HepG2 (cell line): Measurements from ENCODE around the gene TCERG1L. TPM values are rescaled to one million over a fixed set of nuclear protein-coding genes. Genes with fewer than 3 reads are reported as not detected.

Experiments used
- ATAC-seq: fragments of 200-7000 bp; cut with Tn5 transposase; 3 replicates; pipeline ENCODE4 v1.9.1; 2020; ENCODE audit warnings: mild to moderate bottlenecking, moderate library complexity
- BruUV-seq: library from RNA; stranded (reverse); fragments of 400-500 nt; replicated peaks from 2 replicates; lab custom pipeline; 2021; lab: Mats Ljungman, UMichigan
- CTCF ChIA-PET: fragments of 300-600 bp; formaldehyde crosslinking; extraction: SDS; loops from one replicate; lab custom pipeline; 2021; ENCODE audit warnings: low total read pairs, inconsistent platforms, low intra/inter-chr PET ratio; lab: Yijun Ruan, JAX
- POLR2A ChIA-PET: fragments of 350-600 bp; sonication (Branson Sonifier 250); formaldehyde crosslinking; loops from one replicate; lab custom pipeline; 2020; ENCODE audit warnings: antibody characterized with exemption, inconsistent platforms; lab: Yijun Ruan, JAX
- DNase-seq: peaks from one replicate; pipeline ENCODE4 v3.0.0-alpha.2; 2015; ENCODE audit warnings: low spot score
- FAIRE-seq: peaks from 3 replicates; lab custom pipeline; 2011; peaks lifted over from hg19 to GRCh38; lab: Jason Lieb, UNC
- H2AFZ ChIP-seq: one replicate; pipeline ENCODE4 v1.6.1; 2011; ENCODE audit warnings: low read length, inconsistent platforms
- H3K27ac ChIP-seq: fragments of 300-600 bp; 3 replicates; pipeline ENCODE4 v1.8.0; 2011; ENCODE audit warnings: mixed run types, mild to moderate bottlenecking, mixed read lengths, low read length, inconsistent platforms; ENCODE audit not compliant: insufficient read depth; ENCODE audit errors: extremely low read length
- H3K27me3 ChIP-seq, 2 experiments: fragments of 200-600 bp in 1 of 2; 2 replicates in 1 of 2; 3 replicates in 1 of 2; pipeline versions ENCODE4 v1.6.0 to v1.8.0; 2011; ENCODE audit warnings: low read length in 2 of 2, mild to moderate bottlenecking in 2 of 2, moderate library complexity in 2 of 2, inconsistent platforms in 1 of 2; ENCODE audit not compliant: insufficient read depth in 2 of 2, control insufficient read depth in 1 of 2
- H3K36me3 ChIP-seq, 2 experiments: fragments of 200-600 bp in 1 of 2; replicated peaks in 1 of 2; 2 replicates in 1 of 2; 3 replicates in 1 of 2; pipeline versions ENCODE4 v1.5.1 to v1.8.0; 2011; ENCODE audit warnings: low read length in 2 of 2, inconsistent platforms in 1 of 2; ENCODE audit not compliant: insufficient read depth in 2 of 2, control insufficient read depth in 1 of 2
- H3K4me1 ChIP-seq: 2 replicates; pipeline ENCODE4 v1.5.1; 2012; ENCODE audit warnings: low read length, inconsistent platforms; ENCODE audit not compliant: insufficient read depth
- H3K4me2 ChIP-seq: 2 replicates; pipeline ENCODE4 v1.6.0; 2011; ENCODE audit warnings: low read depth, low read length, inconsistent platforms
- H3K4me3 ChIP-seq, 3 experiments: fragments of 200-600 bp in 1 of 3; sonication (generic), shearing (Covaris generic) in 1 of 3; replicated peaks in 1 of 3; 2 replicates each; pipeline ENCODE4 v1.5.1; 2011 to 2016; ENCODE audit warnings: low read length in 3 of 3, inconsistent platforms in 2 of 3, low read depth in 2 of 3, mild to moderate bottlenecking in 2 of 3, control low read depth in 1 of 3, mixed read lengths in 1 of 3; ENCODE audit not compliant: insufficient read depth in 1 of 3
- H3K79me2 ChIP-seq: one replicate; pipeline ENCODE4 v1.6.1; 2011; ENCODE audit warnings: low read length, inconsistent platforms; ENCODE audit not compliant: insufficient read depth
- H3K9ac ChIP-seq: 2 replicates; pipeline ENCODE4 v1.6.0; 2011; ENCODE audit warnings: mild to moderate bottlenecking, low read depth, low read length, inconsistent platforms; ENCODE audit not compliant: insufficient read depth
- H3K9me3 ChIP-seq: 2 replicates; pipeline ENCODE4 v1.5.1; 2012; ENCODE audit warnings: mild to moderate bottlenecking, low read length
- H4K20me1 ChIP-seq: 2 replicates; pipeline ENCODE4 v1.6.0; 2011; ENCODE audit warnings: inconsistent platforms, mild to moderate bottlenecking, low read length, moderate library complexity; ENCODE audit not compliant: insufficient read depth
- CEBPB ChIP-seq: IDR thresholded peaks from 2 replicates; pipeline ENCODE4 v1.6.1; 2011; ENCODE audit warnings: low read depth, low read length, improper control_type of control experiment, borderline replicate concordance
- GABPA ChIP-seq, 2 experiments: IDR thresholded peaks; 2 replicates each; pipeline ENCODE4 v1.6.1; 2011 to 2016; ENCODE audit warnings: low read depth in 2 of 2, low read length in 1 of 2, missing biosample characterization in 1 of 2, missing genetic modification characterization in 1 of 2
- HNF1A ChIP-seq, 2 experiments: sonication (generic) in 1 of 2; formaldehyde crosslinking in 1 of 2; IDR thresholded peaks; 2 replicates each; pipeline versions ENCODE4 v1.4.0 to v1.6.1; 2016 to 2020; ENCODE audit warnings: borderline replicate concordance in 1 of 2, low read depth in 1 of 2, mild to moderate bottlenecking in 1 of 2, missing genetic modification reagents in 1 of 2
- PCBP1 ChIP-seq: fragments of 200-400 bp; formaldehyde crosslinking; IDR thresholded peaks from 2 replicates; pipeline ENCODE4 v1.6.1; 2017; ENCODE audit warnings: mild to moderate bottlenecking, low read depth, low read length, borderline replicate concordance
- TEAD3 ChIP-seq: optimal IDR thresholded peaks from 2 replicates; pipeline ENCODE3; 2016; ENCODE audit warnings: borderline replicate concordance
- ZNF496 ChIP-seq: sonication (generic); formaldehyde crosslinking; IDR thresholded peaks from 2 replicates; pipeline ENCODE4 v1.8.1; 2023; ENCODE audit warnings: mild to moderate bottlenecking, moderate library complexity, missing genetic modification reagents; ENCODE audit not compliant: insufficient replicate concordance
- WGBS: methylation state at CpG from one replicate; pipeline ENCODE4 v1.1.6; 2017; ENCODE audit warnings: low lambda C conversion rate; 5-methylcytosine and 5-hydroxymethylcytosine counted together
- in situ Hi-C: cut with HindIII; loops from 2 replicates; pipeline ENCODE4 v1.10.0; 2017; ENCODE audit warnings: low pct_unique_long_range_greater_than_20kb; ENCODE audit not compliant: extremely low pct_ligation_motif_present
- intact Hi-C: fragments of 100-400 bp; cut with micrococcal nuclease; formaldehyde crosslinking; loops from one replicate; pipeline ENCODE4 v1.10.0; 2022; ENCODE audit not compliant: unreplicated experiment
- polyA plus RNA-seq, 8 experiments: library from polyadenylated mRNA; depleted of rRNA in 3 of 8; stranded (reverse) in 7 of 8; unstranded in 1 of 8; fragments of >200 nt; fragmentation: Illumina TruSeq in 4 of 8; extraction: Trizol in 4 of 8; gene quantifications; 2 replicates each; pipeline versions ENCODE4 v1.2.1 to v1.2.3, GENCODE V29; 2011 to 2016; ENCODE audit warnings: low read depth in 4 of 8, missing spikeins in 1 of 8, mixed read lengths in 1 of 8; ENCODE audit not compliant: insufficient read depth in 1 of 8
- total RNA-seq, 5 experiments: library from RNA; depleted of rRNA; stranded (reverse); fragments of >200 nt; fragmentation: Illumina TruSeq; extraction: Trizol; gene quantifications; 2 replicates each; pipeline ENCODE4 v1.2.3, GENCODE V29; 2016; ENCODE audit warnings: low read depth in 1 of 5

TCERG1L gene
- total and polyA plus RNA-seq, 2 of the 13 experiments (the other 11 are each of a cell fraction or from before 2014, with no cell fraction given), result not detected

DNA sequence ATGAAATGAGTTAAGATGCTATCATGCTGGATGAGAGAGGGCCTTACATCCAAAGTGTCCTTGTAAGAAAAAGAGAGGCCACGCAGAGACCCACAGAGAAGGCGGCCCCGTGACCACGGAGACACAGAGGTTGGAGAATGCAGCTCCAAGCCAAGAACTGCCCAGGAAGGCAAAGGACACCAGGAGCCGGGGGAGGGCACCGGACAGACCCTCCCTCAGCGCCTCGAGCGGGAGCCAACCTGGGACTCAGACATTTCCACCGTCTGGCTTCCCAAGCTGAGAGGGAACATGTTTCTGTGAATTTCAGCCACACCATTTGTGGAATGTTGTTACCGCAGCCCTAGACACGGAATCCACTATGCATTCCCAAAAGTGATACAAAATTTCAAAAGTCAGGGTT is 22.9 kb downstream of the TCERG1L start (continued):
- TF ChIP-seq ZNF496 (CRISPR knock-in tag) (no peak), PCBP1 (no peak), HNF1A (IDR thresholded peaks at IDR 0.05; ENCODE audit: low read depth) (no peak), HNF1A (CRISPR knock-in tag; IDR thresholded peaks at IDR 0.05; ENCODE audit: borderline replicate concordance) (no peak), TEAD3 (no peak)

GRCh38 chr10:131282961-131283360 is 28.6 kb downstream of the TCERG1L start:
- Histone ChIP-seq H3K27me3 (peaks cover 0 to 16% of the 10 kb centered on the region in 2 experiments; a peak in 2 of 5 replicates), H4K20me1 (no peaks in the 10 kb centered on the region), H2AFZ (no peak overlapping the region), H3K4me1 (no peaks in the 10 kb centered on the region), H3K4me3 (no peak overlapping the region), H3K9ac (no peak overlapping the region), H3K36me3 (no peaks in the 10 kb centered on the region), H3K4me2 (no peak overlapping the region), H3K27ac (no peak overlapping the region), H3K79me2 (no peaks in the 10 kb centered on the region), H3K9me3 (no peaks in the 10 kb centered on the region)
- POLR2A ChIA-PET, result no interaction called here
- intact Hi-C loops (no loop called here), in situ Hi-C loops (no loop called here)
- no TSS peak for BruUV-seq
- CTCF ChIA-PET, result no interaction called here
- 42% methylated on average over 9 of the region's 9 CpGs for WGBS
- peak; percentile 17; the same call in 1 of the 2 replicates for TF ChIP-seq CEBPB
- TF ChIP-seq GABPA (IDR thresholded peaks at IDR 0.05; ENCODE audit: low read depth, low read length), result no peak
- TF ChIP-seq GABPA (CRISPR knock-in tag; IDR thresholded peaks at IDR 0.05; ENCODE audit: low read depth), result no peak
- DNase-seq (no peak), FAIRE-seq (no peak), ATAC-seq (no peak)
